SK-N-SH (cell line): ENCODE measurements around the gene BRPF3. TPM values are rescaled to one million over a fixed set of nuclear protein-coding genes. Genes with fewer than 3 reads are reported as not detected.

Experiments used
- CTCF ChIA-PET: fragments of 300-600, 350-600 bp; formaldehyde crosslinking; extraction: SDS; loops from one replicate; lab custom pipeline; 2021; lab: Yijun Ruan, JAX
- POLR2A ChIA-PET: fragments of 350-600 bp; sonication (Branson Sonifier 250); formaldehyde crosslinking; extraction: SDS; loops from one replicate; lab custom pipeline; 2020; ENCODE audit warnings: antibody characterized with exemption, inconsistent platforms; lab: Yijun Ruan, JAX
- DNase-seq: peaks from one replicate; pipeline ENCODE4 v3.0.0; 2012
- H2AFZ ChIP-seq: fragments of 200-600 bp; sonication (generic); 2 replicates; pipeline ENCODE4 v1.8.1; 2016; ENCODE audit warnings: antibody characterized with exemption, mild to moderate bottlenecking, low read depth
- H3F3A ChIP-seq: fragments of 200-600 bp; sonication (generic); replicated peaks from 2 replicates; pipeline ENCODE3; 2016; ENCODE audit warnings: antibody characterized with exemption, mild to moderate bottlenecking; ENCODE audit not compliant: insufficient read depth
- H3K27ac ChIP-seq, 2 experiments: fragments of 200-500 bp in 1 of 2; fragments of 200-600 bp in 1 of 2; sonication (Bioruptor generic) in 1 of 2; sonication (generic), shearing (Covaris generic) in 1 of 2; 2 replicates each; pipeline versions ENCODE4 v1.5.1 to v1.6.1; 2014 to 2016; ENCODE audit warnings: low read depth in 2 of 2, inconsistent platforms in 1 of 2, low read length in 1 of 2, mild to moderate bottlenecking in 1 of 2, mixed read lengths in 1 of 2
- H3K27me3 ChIP-seq: fragments of 200-600 bp; sonication (generic), shearing (Covaris generic); 2 replicates; pipeline ENCODE4 v1.6.1; 2016; ENCODE audit warnings: mixed run types; ENCODE audit not compliant: insufficient read depth
- H3K36me3 ChIP-seq, 2 experiments: fragments of 200-500 bp in 1 of 2; fragments of 200-600 bp in 1 of 2; sonication (Bioruptor generic) in 1 of 2; sonication (generic) in 1 of 2; replicated peaks in 1 of 2; 2 replicates each; pipeline versions ENCODE3 to v1.5.1; 2014 to 2016; ENCODE audit warnings: low read length in 1 of 2, mild to moderate bottlenecking in 1 of 2; ENCODE audit not compliant: insufficient read depth in 2 of 2, control insufficient read depth in 1 of 2
- H3K4me1 ChIP-seq, 2 experiments: fragments of 200-500 bp in 1 of 2; fragments of 200-600 bp in 1 of 2; sonication (Bioruptor generic) in 1 of 2; sonication (generic), shearing (Covaris generic) in 1 of 2; 2 replicates each; pipeline versions ENCODE4 v1.5.1 to v1.6.1; 2014 to 2016; ENCODE audit warnings: low read depth in 1 of 2, low read length in 1 of 2, mixed run types in 1 of 2; ENCODE audit not compliant: insufficient read depth in 2 of 2, control insufficient read depth in 1 of 2
- H3K4me2 ChIP-seq: fragments of 200-600 bp; sonication (generic), shearing (Covaris generic); 2 replicates; pipeline ENCODE4 v1.6.1; 2017; ENCODE audit warnings: mixed run types
- H3K4me3 ChIP-seq, 2 experiments: fragments of 200-500 bp in 1 of 2; fragments of 200-600 bp in 1 of 2; sonication (Bioruptor generic) in 1 of 2; sonication (generic), shearing (Covaris generic) in 1 of 2; 2 replicates each; pipeline versions ENCODE4 v1.5.1 to v1.8.1; 2014 to 2016; ENCODE audit warnings: low read depth in 2 of 2, inconsistent platforms in 1 of 2, low read length in 1 of 2, mild to moderate bottlenecking in 1 of 2, mixed read lengths in 1 of 2, moderate library complexity in 1 of 2
- H3K79me2 ChIP-seq: fragments of 200-600 bp; sonication (generic); 2 replicates; pipeline ENCODE4 v1.8.1; 2017; ENCODE audit warnings: mild to moderate bottlenecking; ENCODE audit not compliant: insufficient read depth
- H3K9ac ChIP-seq: fragments of 200-600 bp; sonication (generic); 2 replicates; pipeline ENCODE4 v1.6.1; 2017; ENCODE audit warnings: mixed run types
- H3K9me2 ChIP-seq: fragments of 200-600 bp; sonication (generic); 2 replicates; pipeline ENCODE4 v1.6.1; 2017; ENCODE audit warnings: mixed run types
- H3K9me3 ChIP-seq: fragments of 200-600 bp; sonication (generic); 2 replicates; pipeline ENCODE4 v1.6.1; 2017; ENCODE audit warnings: mixed run types, mild to moderate bottlenecking, moderate library complexity
- H4K20me1 ChIP-seq: fragments of 200-600 bp; sonication (generic); 2 replicates; pipeline ENCODE4 v1.6.1; 2017; ENCODE audit warnings: mild to moderate bottlenecking, mixed run types; ENCODE audit not compliant: insufficient read depth
- CTCF ChIP-seq: fragments of 200-600 bp; sonication (generic); IDR thresholded peaks from 2 replicates; pipeline ENCODE4 v1.6.1; 2017; ENCODE audit warnings: antibody characterized with exemption, mild to moderate bottlenecking, moderate library complexity
- ELF1 ChIP-seq: IDR thresholded peaks from 2 replicates; pipeline ENCODE4 v1.4.0; 2012
- FOSL2 ChIP-seq: IDR thresholded peaks from 2 replicates; pipeline ENCODE4 v1.4.0; 2012; ENCODE audit warnings: low read depth, mild to moderate bottlenecking, moderate library complexity, borderline replicate concordance
- FOXM1 ChIP-seq: IDR thresholded peaks from 2 replicates; pipeline ENCODE4 v1.4.0; 2012; ENCODE audit warnings: low read depth, mild to moderate bottlenecking
- GABPA ChIP-seq: IDR thresholded peaks from 2 replicates; pipeline ENCODE4 v1.4.0; 2012; ENCODE audit warnings: low read depth, mild to moderate bottlenecking
- JUND ChIP-seq: IDR thresholded peaks from 2 replicates; pipeline ENCODE4 v1.4.0; 2012
- MEF2A ChIP-seq: IDR thresholded peaks from 2 replicates; pipeline ENCODE4 v1.4.0; 2012; ENCODE audit warnings: low read depth, borderline replicate concordance
- MXI1 ChIP-seq: IDR thresholded peaks from 2 replicates; pipeline ENCODE4 v1.6.1; 2012; ENCODE audit warnings: mild to moderate bottlenecking, low read depth, low read length, improper control_type of control experiment
- NFIC ChIP-seq: IDR thresholded peaks from 2 replicates; pipeline ENCODE4 v1.4.0; 2012; ENCODE audit warnings: borderline replicate concordance
- NRF1 ChIP-seq: IDR thresholded peaks from 2 replicates; pipeline ENCODE4 v1.6.1; 2012; ENCODE audit warnings: low read depth, mild to moderate bottlenecking, low read length
- RAD21 ChIP-seq: IDR thresholded peaks from 2 replicates; pipeline ENCODE4 v1.6.1; 2012; ENCODE audit warnings: mild to moderate bottlenecking, low read length
- RFX5 ChIP-seq: IDR thresholded peaks from 2 replicates; pipeline ENCODE4 v1.6.1; 2012; ENCODE audit warnings: mild to moderate bottlenecking, improper control_type of control experiment, low read length
- TCF12 ChIP-seq: IDR thresholded peaks from 2 replicates; pipeline ENCODE4 v1.4.0; 2012
- TEAD4 ChIP-seq: IDR thresholded peaks from 2 replicates; pipeline ENCODE4 v1.4.0; 2012; ENCODE audit warnings: mild to moderate bottlenecking, borderline replicate concordance; ENCODE audit not compliant: insufficient read depth
- USF1 ChIP-seq: IDR thresholded peaks from 2 replicates; pipeline ENCODE4 v1.4.0; 2012; ENCODE audit warnings: low read depth, borderline replicate concordance
- WGBS: methylation state at CpG from one replicate; pipeline ENCODE4 v1.1.6; 2017; ENCODE audit warnings: low lambda C conversion rate; 5-methylcytosine and 5-hydroxymethylcytosine counted together
- polyA plus RNA-seq, 3 experiments: library from polyadenylated mRNA; depleted of rRNA; stranded (reverse); fragments of >200 nt; gene quantifications; 2 replicates each; pipeline ENCODE4 v1.2.3, GENCODE V29; 2012

BRPF3 gene
- polyA plus RNA-seq, 1 of the 3 experiments (the other 2 are of a cell fraction): 15.4 TPM

GRCh38 chr6:36149476-36149875, 47.1 kb upstream of the BRPF3 start:
- H3K79me2 ChIP-seq: no peaks in the 10 kb centered on the region
- no peak overlapping the region for H2AFZ ChIP-seq
- no peaks in the 10 kb centered on the region for H3K9me2 ChIP-seq
- H3K4me1 ChIP-seq: no peaks in the 10 kb centered on the region
- H3K9ac ChIP-seq: no peak overlapping the region
- no peak overlapping the region for H3K4me3 ChIP-seq
- no peaks in the 10 kb centered on the region for H3K27me3 ChIP-seq
- no peaks in the 10 kb centered on the region for H3K9me3 ChIP-seq
- POLR2A ChIA-PET: interaction anchor here (1.1 kb wide), 1 partner anchor 10 kb away, joined by 3 read pairs; no protein-coding TSS in a partner anchor
- H3K36me3 ChIP-seq: no peaks in the 10 kb centered on the region
- TF ChIP-seq NFIC (no peak), NRF1 (no peak), GABPA (no peak), FOXM1 (no peak), USF1 (no peak), ELF1 (no peak), MXI1 (no peak), TEAD4 (no peak), TCF12 (no peak), FOSL2 (no peak), CTCF (no peak)
- CTCF ChIA-PET: no interaction called here
- H3K27ac ChIP-seq: no peak overlapping the region
- DNase-seq: no peak
- H4K20me1 ChIP-seq: no peaks in the 10 kb centered on the region
- H3F3A ChIP-seq: no peaks in the 10 kb centered on the region
- no peak overlapping the region for H3K4me2 ChIP-seq

GRCh38 chr6:36150283-36150682, 46.3 kb upstream of the BRPF3 start:
- Histone ChIP-seq H3K79me2 (no peaks in the 10 kb centered on the region), H3K9me2 (no peaks in the 10 kb centered on the region), H3K27me3 (no peaks in the 10 kb centered on the region), H3K27ac (no peak overlapping the region), H3K4me1 (no peaks in the 10 kb centered on the region), H3K9me3 (no peaks in the 10 kb centered on the region), H4K20me1 (no peaks in the 10 kb centered on the region), H3K4me3 (no peak overlapping the region), H2AFZ (no peak overlapping the region), H3K4me2 (no peak overlapping the region), H3K9ac (no peak overlapping the region), H3F3A (no peaks in the 10 kb centered on the region), H3K36me3 (no peaks in the 10 kb centered on the region)
- TF ChIP-seq JUND: no peak
- no peak for TF ChIP-seq MEF2A
- no peak for TF ChIP-seq RFX5
- no peak for TF ChIP-seq RAD21
- CTCF ChIA-PET: no interaction called here
- no peak for DNase-seq
- WGBS: 63% methylated on average over 3 of the region's 3 CpGs
- POLR2A ChIA-PET: interaction anchor here (1.1 kb wide), 1 partner anchor 11 kb away, joined by 3 read pairs; no protein-coding TSS in a partner anchor
